NCI-H524 treated with DMSO at 0.1 percent for 48 hours (cell line): ENCODE results near the gene GNLY.
A peak's percentile ranks its signal among the peaks of the same experiment; 100 is the strongest.

ENCODE experiments used
- DNase-seq: peaks from one replicate; lab custom pipeline; 2025; lab: John Stamatoyannopoulos, UW

The GNLY gene

GRCh38 chr2:85744741-85745601, 50.8 kb downstream of the GNLY start:
- peak; percentile 27 for DNase-seq

- no peak for DNase-seq
These were observed 51.5 kb downstream of the GNLY start for GRCh38 chr2:85745619-85746018.

DNA sequence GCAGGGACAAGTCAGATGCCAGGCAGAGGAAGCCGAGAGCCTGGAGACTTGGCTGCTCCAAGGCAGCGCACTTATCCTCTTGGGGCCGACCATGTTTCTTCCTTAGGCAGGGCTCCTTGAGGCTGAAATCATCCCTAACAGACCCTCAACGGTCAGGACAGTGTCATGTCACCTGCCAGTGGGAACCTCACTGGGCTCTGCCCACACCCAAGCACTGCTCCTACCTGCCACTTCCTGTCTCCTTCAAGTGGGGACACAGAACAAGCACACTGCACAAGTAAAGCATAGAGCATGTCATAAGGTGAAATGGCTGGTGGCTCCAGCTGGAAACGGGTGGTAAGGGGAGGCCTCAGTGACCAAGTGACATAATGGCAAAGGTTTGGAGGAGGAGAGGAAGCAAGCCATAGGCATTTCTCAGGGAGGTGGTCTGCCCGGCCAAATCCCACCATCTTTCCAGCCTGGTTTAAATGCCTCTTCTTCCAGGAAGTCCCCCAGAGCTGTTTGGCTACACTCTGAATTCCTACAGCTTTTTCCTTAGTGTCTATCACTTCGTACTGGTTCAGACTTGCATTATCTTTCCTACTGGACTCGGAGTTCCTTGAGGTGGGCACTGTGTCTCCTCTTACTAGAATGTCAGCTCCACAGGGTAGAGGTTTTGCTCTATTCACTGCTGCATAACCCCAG, 52.3 kb downstream of the GNLY start:
- no peak for DNase-seq

GRCh38 chr2:85747441-85747840, 53.3 kb downstream of the GNLY start:
- no peak for DNase-seq

GRCh38 chr2:85748039-85748734, 54.0 kb downstream of the GNLY start:
- DNase-seq = no peak
